ENCODE data around the gene COCH.
"Not testable (repeated sequence)": the region's sequence is repeated elsewhere in the genome, so short reads cannot be mapped to it uniquely, and the experiment has no call there.

The COCH gene

GRCh38 chr14:30885840-30886740 lies 11.7 kb downstream of the COCH start:
- FAIRE-seq (no peak), DNase-seq (ENCODE audit: insufficient read length, low spot score) (no peak)
- no peak for TF ChIP-seq CTCF (IDR thresholded peaks at IDR 0.05; ENCODE audit: insufficient read depth, missing control alignments)

- FAIRE-seq: peak; percentile 48
- TF ChIP-seq CTCF (IDR thresholded peaks at IDR 0.05; ENCODE audit: insufficient read depth, missing control alignments): no peak
- no peak for DNase-seq (ENCODE audit: insufficient read length, low spot score)
Measured at GRCh38 chr14:30888480-30889243, 14.3 kb downstream of the COCH start.

GRCh38 chr14:30889244-30889594 lies 14.9 kb downstream of the COCH start:
- no peak for TF ChIP-seq CTCF (IDR thresholded peaks at IDR 0.05; ENCODE audit: insufficient read depth, missing control alignments)
- no peak for DNase-seq (ENCODE audit: insufficient read length, low spot score)
- peak; percentile 32 for FAIRE-seq

- FAIRE-seq (no peak), DNase-seq (ENCODE audit: insufficient read length, low spot score) (no peak)
- no peak for TF ChIP-seq CTCF (IDR thresholded peaks at IDR 0.05; ENCODE audit: insufficient read depth, missing control alignments)
Measured at GRCh38 chr14:30893819-30894218, 19.5 kb downstream of the COCH start.

- TF ChIP-seq CTCF (IDR thresholded peaks at IDR 0.05; ENCODE audit: insufficient read depth, missing control alignments): no peak
- DNase-seq (ENCODE audit: insufficient read length, low spot score) (no peak), FAIRE-seq (no peak)
Measured at GRCh38 chr14:30894923-30895515, 20.7 kb downstream of the COCH start.

GRCh38 chr14:30896435-30896834 lies 22.1 kb downstream of the COCH start:
- DNase-seq (ENCODE audit: insufficient read length, low spot score) (no peak), FAIRE-seq (no peak)
- TF ChIP-seq CTCF (IDR thresholded peaks at IDR 0.05; ENCODE audit: insufficient read depth, missing control alignments): no peak

- not testable (repeated sequence) for DNase-seq (ENCODE audit: insufficient read length, low spot score); FAIRE-seq
Measured at GRCh38 chr14:30897121-30897520, 22.8 kb downstream of the COCH start.
